ENCODE results near the gene SELENOW. TPM values are rescaled to one million over a fixed set of nuclear protein-coding genes. Genes with fewer than 3 reads are reported as not detected.

SELENOW gene
- total RNA-seq, 2 experiments from 2014 or later, result 105 to 106 TPM

GRCh38 chr19:47765523-47766358 lies 12.8 kb upstream of the SELENOW start:
- peak; percentile 54 for TF ChIP-seq CTCF (IDR thresholded peaks at IDR 0.05)
- Mint-ChIP-seq H3K27me3 (no peaks in the 10 kb centered on the region), H3K4me1 (ENCODE audit: low read depth) (peaks cover 3% of the 10 kb centered on the region), H3K36me3 (ENCODE audit: low read depth) (no peaks in the 10 kb centered on the region), H3K4me3 (no peak overlapping the region), H3K9me3 (no peaks in the 10 kb centered on the region), H3K27ac (no peak overlapping the region)
- ATAC-seq (peak; percentile 69), DNase-seq (peak; percentile 61)
- POLR2A ChIA-PET, result interaction anchor here (0.6 to 0.9 kb wide), 2 partner anchors 12 to 16 kb away, joined by 3 to 4 read pairs; no protein-coding TSS in a partner anchor
- intact Hi-C loops (cut with micrococcal nuclease), result no loop called here
- CTCF ChIA-PET, result interaction anchor here (0.6 to 3.1 kb wide), 10 partner anchors 10 to 337 kb away, joined by 3 to 15 read pairs (median 5); partner anchors contain the start of genes EHD2 and NOP53

GRCh38 chr19:47766359-47766620 lies 12.2 kb upstream of the SELENOW start:
- H3K4me3 Mint-ChIP-seq, result no peak overlapping the region
- no peak overlapping the region for H3K27ac Mint-ChIP-seq
- DNase-seq (no peak), ATAC-seq (no peak)
- no peaks in the 10 kb centered on the region for H3K9me3 Mint-ChIP-seq
- no peaks in the 10 kb centered on the region for H3K27me3 Mint-ChIP-seq
- H3K4me1 Mint-ChIP-seq (ENCODE audit: low read depth), result peaks cover 3% of the 10 kb centered on the region
- ChIA-PET CTCF (interaction anchor here (0.6 to 3.1 kb wide), 8 partner anchors 9 to 54 kb away, joined by 3 to 15 read pairs (median 6); partner anchors contain the start of genes EHD2 and NOP53), POLR2A (interaction anchor here (0.9 to 1.7 kb wide), 3 partner anchors 8 to 14 kb away, joined by 4 to 7 read pairs (median 4); no protein-coding TSS in a partner anchor)
- no peaks in the 10 kb centered on the region for H3K36me3 Mint-ChIP-seq (ENCODE audit: low read depth)
- intact Hi-C loops (cut with micrococcal nuclease), result no loop called here
- no peak for TF ChIP-seq CTCF (IDR thresholded peaks at IDR 0.05)

GRCh38 chr19:47766670-47767069 lies 11.8 kb upstream of the SELENOW start:
- H3K27me3 Mint-ChIP-seq, result no peaks in the 10 kb centered on the region
- DNase-seq, result no peak
- H3K4me3 Mint-ChIP-seq, result no peak overlapping the region
- TF ChIP-seq CTCF (IDR thresholded peaks at IDR 0.05), result no peak
- CTCF ChIA-PET, result interaction anchor here (1.1 to 3.1 kb wide), 7 partner anchors 16 to 54 kb away, joined by 3 to 12 read pairs (median 8); partner anchors contain the start of genes EHD2 and NOP53
- H3K4me1 Mint-ChIP-seq (ENCODE audit: low read depth), result peaks cover 3% of the 10 kb centered on the region
- no peak overlapping the region for H3K27ac Mint-ChIP-seq
- intact Hi-C loops (cut with micrococcal nuclease), result no loop called here
- no peaks in the 10 kb centered on the region for H3K36me3 Mint-ChIP-seq (ENCODE audit: low read depth)
- POLR2A ChIA-PET, result interaction anchor here (0.9 to 1.7 kb wide), 3 partner anchors 9 to 14 kb away, joined by 4 to 7 read pairs (median 4); no protein-coding TSS in a partner anchor
- ATAC-seq, result no peak
- no peaks in the 10 kb centered on the region for H3K9me3 Mint-ChIP-seq

GRCh38 chr19:47767349-47767748 lies 11.2 kb upstream of the SELENOW start:
- H3K4me1 Mint-ChIP-seq (ENCODE audit: low read depth), result peaks cover 3% of the 10 kb centered on the region
- H3K9me3 Mint-ChIP-seq, result no peaks in the 10 kb centered on the region
- no peaks in the 10 kb centered on the region for H3K36me3 Mint-ChIP-seq (ENCODE audit: low read depth)
- no peak for DNase-seq
- CTCF ChIA-PET, result interaction anchor here (0.7 to 3.1 kb wide), 8 partner anchors 8 to 96 kb away, joined by 3 to 12 read pairs (median 4); partner anchors contain the start of gene NOP53
- intact Hi-C loops (cut with micrococcal nuclease), result no loop called here
- no peak overlapping the region for H3K27ac Mint-ChIP-seq
- no peak for TF ChIP-seq CTCF (IDR thresholded peaks at IDR 0.05)
- no peaks in the 10 kb centered on the region for H3K27me3 Mint-ChIP-seq
- ATAC-seq, result no peak
- POLR2A ChIA-PET, result interaction anchor here (0.7 to 1.7 kb wide), 3 partner anchors 9 to 19 kb away, joined by 3 to 7 read pairs (median 4); no protein-coding TSS in a partner anchor
- no peak overlapping the region for H3K4me3 Mint-ChIP-seq

- no peaks in the 10 kb centered on the region for H3K9me3 Mint-ChIP-seq
- H3K27ac Mint-ChIP-seq, result no peak overlapping the region
- no peaks in the 10 kb centered on the region for H3K27me3 Mint-ChIP-seq
- no peak for TF ChIP-seq CTCF (IDR thresholded peaks at IDR 0.05)
- no peaks in the 10 kb centered on the region for H3K36me3 Mint-ChIP-seq (ENCODE audit: low read depth)
- no peak for DNase-seq
- ChIA-PET CTCF (interaction anchor here (1.1 to 2.9 kb wide), 4 partner anchors 14 to 94 kb away, joined by 3 to 12 read pairs (median 6); no protein-coding TSS in a partner anchor), POLR2A (no interaction called here)
- peaks cover 3% of the 10 kb centered on the region for H3K4me1 Mint-ChIP-seq (ENCODE audit: low read depth)
- ATAC-seq, result no peak
- no peak overlapping the region for H3K4me3 Mint-ChIP-seq
- intact Hi-C loops (cut with micrococcal nuclease), result no loop called here
Measured at GRCh38 chr19:47768604-47769003, 9.9 kb upstream of the SELENOW start.

All from activated CD8-positive, alpha-beta T cell treated with anti-CD3 and anti-CD28 coated beads for 36 hours (primary cell).